HEK293 (cell line): ENCODE results near the gene UBASH3B.

Experiments
- BCL11A ChIP-seq: fragments of 450-650 bp; formaldehyde crosslinking; IDR thresholded peaks from 2 replicates; pipeline ENCODE4 v1.5.1; 2016; ENCODE audit warnings: low read depth, missing biosample characterization, missing genetic modification characterization
- GLI2 ChIP-seq: fragments of 450-650 bp; formaldehyde crosslinking; IDR thresholded peaks from 2 replicates; pipeline ENCODE4; 2017; ENCODE audit warnings: missing biosample characterization, missing genetic modification characterization, low read depth, borderline replicate concordance
- HOXA7 ChIP-seq: sonication (generic); formaldehyde crosslinking; IDR thresholded peaks from 2 replicates; pipeline ENCODE4 v1.8.1; 2022; ENCODE audit warnings: missing genetic modification reagents, borderline replicate concordance
- MZF1 ChIP-seq: fragments of 450-650 bp; formaldehyde crosslinking; IDR thresholded peaks from 2 replicates; pipeline ENCODE4 v1.5.1; 2017; ENCODE audit warnings: missing biosample characterization, missing genetic modification characterization, borderline replicate concordance
- ZNF214 ChIP-seq: fragments of 450-650 bp; formaldehyde crosslinking; IDR thresholded peaks from 2 replicates; pipeline ENCODE4 v1.5.1; 2017; ENCODE audit warnings: missing biosample characterization, mild to moderate bottlenecking, missing genetic modification characterization, borderline replicate concordance
- ZNF223 ChIP-seq: fragments of 450-650 bp; formaldehyde crosslinking; IDR thresholded peaks from 2 replicates; pipeline ENCODE4 v1.5.1; 2016; ENCODE audit warnings: missing biosample characterization, missing genetic modification characterization
- ZNF24 ChIP-seq: fragments of 450-650 bp; formaldehyde crosslinking; IDR thresholded peaks from 2 replicates; pipeline ENCODE4 v1.5.1; 2016; ENCODE audit warnings: missing biosample characterization, missing genetic modification characterization
- ZNF266 ChIP-seq: fragments of 450-650 bp; formaldehyde crosslinking; IDR thresholded peaks from 2 replicates; pipeline ENCODE4 v1.5.1; 2016; ENCODE audit warnings: missing biosample characterization, missing genetic modification characterization, low read depth
- ZNF311 ChIP-seq: fragments of 450-650 bp; formaldehyde crosslinking; IDR thresholded peaks from 2 replicates; pipeline ENCODE4 v1.5.1; 2017; ENCODE audit warnings: missing biosample characterization, missing genetic modification characterization, borderline replicate concordance
- ZNF76 ChIP-seq: fragments of 450-650 bp; formaldehyde crosslinking; IDR thresholded peaks from 2 replicates; pipeline ENCODE4; 2016; ENCODE audit warnings: low read depth, missing biosample characterization, missing genetic modification characterization, borderline replicate concordance
- ZNF785 ChIP-seq: fragments of 450-650 bp; formaldehyde crosslinking; IDR thresholded peaks from 2 replicates; pipeline ENCODE4 v1.5.1; 2016; ENCODE audit warnings: missing biosample characterization, missing genetic modification characterization
- TF ChIP-seq, protein P1 (sequence below): fragments of 450-650 bp; formaldehyde crosslinking; IDR thresholded peaks from 2 replicates; pipeline ENCODE4 v1.5.1; 2016; ENCODE audit warnings: missing biosample characterization, missing genetic modification characterization
- TF ChIP-seq, protein P2 (sequence below): fragments of 450-650 bp; formaldehyde crosslinking; IDR thresholded peaks from 2 replicates; pipeline ENCODE4 v1.5.1; 2016; ENCODE audit warnings: missing biosample characterization, missing genetic modification characterization
- TF ChIP-seq, protein P3 (sequence below): fragments of 450-650 bp; formaldehyde crosslinking; IDR thresholded peaks from 2 replicates; pipeline ENCODE4 v1.5.1; 2016; ENCODE audit warnings: missing biosample characterization, missing genetic modification characterization

DNA sequence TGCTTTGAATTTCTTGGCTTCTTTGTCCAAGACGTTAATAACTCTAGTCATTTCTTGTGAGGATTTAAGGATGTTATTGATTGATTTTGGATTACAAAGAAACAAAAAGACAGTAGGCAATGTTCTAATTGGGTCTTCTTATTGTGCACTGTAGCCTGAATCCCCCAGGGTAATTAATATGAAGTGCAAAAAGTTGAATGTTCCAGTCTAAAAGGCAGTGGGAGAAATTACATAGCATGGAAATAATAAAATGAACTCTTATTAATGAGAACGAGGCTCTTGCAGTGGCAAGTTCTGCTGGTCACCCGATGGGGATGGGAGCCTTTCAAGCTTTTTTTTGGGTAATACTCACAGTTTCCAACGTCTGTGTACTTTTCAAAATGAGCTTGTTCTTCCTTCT is 45.6 kb downstream of the UBASH3B start:
- TF ChIP-seq HOXA7 (CRISPR knock-in tag) (no peak), ZNF214 (tag by site-specific recombination) (no peak), ZNF223 (tag by site-specific recombination) (no peak), ZNF311 (no peak), MZF1 (tag by site-specific recombination) (no peak), ZNF24 (no peak), ZNF266 (no peak), ZNF785 (no peak), BCL11A (tag by site-specific recombination) (no peak), GLI2 (tag by site-specific recombination) (no peak), ZNF76 (tag by site-specific recombination) (no peak)
- TF ChIP-seq, protein P1, sequence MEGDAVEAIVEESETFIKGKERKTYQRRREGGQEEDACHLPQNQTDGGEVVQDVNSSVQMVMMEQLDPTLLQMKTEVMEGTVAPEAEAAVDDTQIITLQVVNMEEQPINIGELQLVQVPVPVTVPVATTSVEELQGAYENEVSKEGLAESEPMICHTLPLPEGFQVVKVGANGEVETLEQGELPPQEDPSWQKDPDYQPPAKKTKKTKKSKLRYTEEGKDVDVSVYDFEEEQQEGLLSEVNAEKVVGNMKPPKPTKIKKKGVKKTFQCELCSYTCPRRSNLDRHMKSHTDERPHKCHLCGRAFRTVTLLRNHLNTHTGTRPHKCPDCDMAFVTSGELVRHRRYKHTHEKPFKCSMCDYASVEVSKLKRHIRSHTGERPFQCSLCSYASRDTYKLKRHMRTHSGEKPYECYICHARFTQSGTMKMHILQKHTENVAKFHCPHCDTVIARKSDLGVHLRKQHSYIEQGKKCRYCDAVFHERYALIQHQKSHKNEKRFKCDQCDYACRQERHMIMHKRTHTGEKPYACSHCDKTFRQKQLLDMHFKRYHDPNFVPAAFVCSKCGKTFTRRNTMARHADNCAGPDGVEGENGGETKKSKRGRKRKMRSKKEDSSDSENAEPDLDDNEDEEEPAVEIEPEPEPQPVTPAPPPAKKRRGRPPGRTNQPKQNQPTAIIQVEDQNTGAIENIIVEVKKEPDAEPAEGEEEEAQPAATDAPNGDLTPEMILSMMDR (tag by site-specific recombination), result no peak
- TF ChIP-seq, protein P2, sequence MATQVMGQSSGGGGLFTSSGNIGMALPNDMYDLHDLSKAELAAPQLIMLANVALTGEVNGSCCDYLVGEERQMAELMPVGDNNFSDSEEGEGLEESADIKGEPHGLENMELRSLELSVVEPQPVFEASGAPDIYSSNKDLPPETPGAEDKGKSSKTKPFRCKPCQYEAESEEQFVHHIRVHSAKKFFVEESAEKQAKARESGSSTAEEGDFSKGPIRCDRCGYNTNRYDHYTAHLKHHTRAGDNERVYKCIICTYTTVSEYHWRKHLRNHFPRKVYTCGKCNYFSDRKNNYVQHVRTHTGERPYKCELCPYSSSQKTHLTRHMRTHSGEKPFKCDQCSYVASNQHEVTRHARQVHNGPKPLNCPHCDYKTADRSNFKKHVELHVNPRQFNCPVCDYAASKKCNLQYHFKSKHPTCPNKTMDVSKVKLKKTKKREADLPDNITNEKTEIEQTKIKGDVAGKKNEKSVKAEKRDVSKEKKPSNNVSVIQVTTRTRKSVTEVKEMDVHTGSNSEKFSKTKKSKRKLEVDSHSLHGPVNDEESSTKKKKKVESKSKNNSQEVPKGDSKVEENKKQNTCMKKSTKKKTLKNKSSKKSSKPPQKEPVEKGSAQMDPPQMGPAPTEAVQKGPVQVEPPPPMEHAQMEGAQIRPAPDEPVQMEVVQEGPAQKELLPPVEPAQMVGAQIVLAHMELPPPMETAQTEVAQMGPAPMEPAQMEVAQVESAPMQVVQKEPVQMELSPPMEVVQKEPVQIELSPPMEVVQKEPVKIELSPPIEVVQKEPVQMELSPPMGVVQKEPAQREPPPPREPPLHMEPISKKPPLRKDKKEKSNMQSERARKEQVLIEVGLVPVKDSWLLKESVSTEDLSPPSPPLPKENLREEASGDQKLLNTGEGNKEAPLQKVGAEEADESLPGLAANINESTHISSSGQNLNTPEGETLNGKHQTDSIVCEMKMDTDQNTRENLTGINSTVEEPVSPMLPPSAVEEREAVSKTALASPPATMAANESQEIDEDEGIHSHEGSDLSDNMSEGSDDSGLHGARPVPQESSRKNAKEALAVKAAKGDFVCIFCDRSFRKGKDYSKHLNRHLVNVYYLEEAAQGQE (tag by site-specific recombination), result no peak
- TF ChIP-seq, protein P3, sequence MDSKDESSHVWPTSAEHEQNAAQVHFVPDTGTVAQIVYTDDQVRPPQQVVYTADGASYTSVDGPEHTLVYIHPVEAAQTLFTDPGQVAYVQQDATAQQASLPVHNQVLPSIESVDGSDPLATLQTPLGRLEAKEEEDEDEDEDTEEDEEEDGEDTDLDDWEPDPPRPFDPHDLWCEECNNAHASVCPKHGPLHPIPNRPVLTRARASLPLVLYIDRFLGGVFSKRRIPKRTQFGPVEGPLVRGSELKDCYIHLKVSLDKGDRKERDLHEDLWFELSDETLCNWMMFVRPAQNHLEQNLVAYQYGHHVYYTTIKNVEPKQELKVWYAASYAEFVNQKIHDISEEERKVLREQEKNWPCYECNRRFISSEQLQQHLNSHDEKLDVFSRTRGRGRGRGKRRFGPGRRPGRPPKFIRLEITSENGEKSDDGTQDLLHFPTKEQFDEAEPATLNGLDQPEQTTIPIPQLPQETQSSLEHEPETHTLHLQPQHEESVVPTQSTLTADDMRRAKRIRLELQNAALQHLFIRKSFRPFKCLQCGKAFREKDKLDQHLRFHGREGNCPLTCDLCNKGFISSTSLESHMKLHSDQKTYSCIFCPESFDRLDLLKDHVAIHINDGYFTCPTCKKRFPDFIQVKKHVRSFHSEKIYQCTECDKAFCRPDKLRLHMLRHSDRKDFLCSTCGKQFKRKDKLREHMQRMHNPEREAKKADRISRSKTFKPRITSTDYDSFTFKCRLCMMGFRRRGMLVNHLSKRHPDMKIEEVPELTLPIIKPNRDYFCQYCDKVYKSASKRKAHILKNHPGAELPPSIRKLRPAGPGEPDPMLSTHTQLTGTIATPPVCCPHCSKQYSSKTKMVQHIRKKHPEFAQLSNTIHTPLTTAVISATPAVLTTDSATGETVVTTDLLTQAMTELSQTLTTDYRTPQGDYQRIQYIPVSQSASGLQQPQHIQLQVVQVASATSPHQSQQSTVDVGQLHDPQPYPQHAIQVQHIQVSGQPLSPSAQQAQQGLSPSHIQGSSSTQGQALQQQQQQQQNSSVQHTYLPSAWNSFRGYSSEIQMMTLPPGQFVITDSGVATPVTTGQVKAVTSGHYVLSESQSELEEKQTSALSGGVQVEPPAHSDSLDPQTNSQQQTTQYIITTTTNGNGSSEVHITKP (tag by site-specific recombination), result no peak
